ENCODE data around the gene KCNN1. TPM values are rescaled to one million over a fixed set of nuclear protein-coding genes. Genes with fewer than 3 reads are reported as not detected.

KCNN1 gene
- total and polyA plus RNA-seq, 7 experiments from 2014 or later, result 0.05 TPM; not detected in 6

DNA sequence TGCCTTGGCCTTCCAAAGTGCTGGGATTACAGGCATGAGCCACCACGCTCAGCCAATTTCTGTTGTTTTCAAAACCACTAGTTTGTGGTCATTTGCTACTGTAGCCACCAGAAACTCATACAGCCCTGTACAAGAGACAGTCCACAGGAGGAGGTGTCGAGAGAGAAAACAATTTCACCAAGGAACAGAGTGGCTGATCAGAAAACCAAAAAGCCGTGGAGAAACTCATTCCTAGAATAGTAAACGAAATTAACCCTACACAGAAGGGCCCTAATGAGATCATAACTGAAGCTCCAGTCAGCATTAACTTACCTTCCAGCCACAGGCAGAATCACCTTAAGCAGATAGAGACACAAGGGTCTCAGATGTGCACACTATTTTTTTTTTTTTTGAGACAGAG is 37.9 kb upstream of the KCNN1 start:
- peaks cover 0 to 2% (median 0%) of the 10 kb centered on the region in 11 donors for H3K9me3 Mint-ChIP-seq
- ChIA-PET POLR2A (interaction anchor here (0.8 kb wide), 1 partner anchor 70 kb away, joined by 4 read pairs; the partner anchor contains the start of gene RPL18A), CTCF (interaction anchor here (0.6 to 6.5 kb wide), 3 partner anchors 9 to 71 kb away, joined by 3 to 124 read pairs (median 3); partner anchors contain the start of gene RPL18A)
- no peaks in the 10 kb centered on the region for H3K36me3 Mint-ChIP-seq
- peaks cover 0 to 5% (median 2%) of the 10 kb centered on the region in 5 donors for H3K27me3 Mint-ChIP-seq
- Histone ChIP-seq H3K4me3 (ENCODE audit: low read length) (no peak overlapping the region), H3K27ac (ENCODE audit: low read depth, low read length) (no peak overlapping the region), H3K27me3 (ENCODE audit: control insufficient read depth in 2 of 2, insufficient read depth in 2 of 2, low read length in 2 of 2) (no peaks in the 10 kb centered on the region), H3K4me1 (ENCODE audit: control insufficient read depth in 2 of 2, insufficient read depth in 2 of 2, low read length in 2 of 2) (peaks cover 10% of the 10 kb centered on the region in 2 donors), H3K9me3 (ENCODE audit: control insufficient read depth in 2 of 3, low read length in 3 of 3) (no peaks in the 10 kb centered on the region), H3K36me3 (ENCODE audit: control insufficient read depth in 2 of 3, insufficient read depth in 3 of 3, low read length in 3 of 3) (no peaks in the 10 kb centered on the region)
- peaks cover 6 to 24% (median 15%) of the 10 kb centered on the region in 7 donors for H3K4me1 Mint-ChIP-seq
- ATAC-seq (no peak), DNase-seq (no peak)
- no peak overlapping the region for H3K4me3 Mint-ChIP-seq
- peak overlapping the region in 1 of 9 donors; percentile 71 for H3K27ac Mint-ChIP-seq
- intact Hi-C loops (cut with micrococcal nuclease), result no loop called here

DNA sequence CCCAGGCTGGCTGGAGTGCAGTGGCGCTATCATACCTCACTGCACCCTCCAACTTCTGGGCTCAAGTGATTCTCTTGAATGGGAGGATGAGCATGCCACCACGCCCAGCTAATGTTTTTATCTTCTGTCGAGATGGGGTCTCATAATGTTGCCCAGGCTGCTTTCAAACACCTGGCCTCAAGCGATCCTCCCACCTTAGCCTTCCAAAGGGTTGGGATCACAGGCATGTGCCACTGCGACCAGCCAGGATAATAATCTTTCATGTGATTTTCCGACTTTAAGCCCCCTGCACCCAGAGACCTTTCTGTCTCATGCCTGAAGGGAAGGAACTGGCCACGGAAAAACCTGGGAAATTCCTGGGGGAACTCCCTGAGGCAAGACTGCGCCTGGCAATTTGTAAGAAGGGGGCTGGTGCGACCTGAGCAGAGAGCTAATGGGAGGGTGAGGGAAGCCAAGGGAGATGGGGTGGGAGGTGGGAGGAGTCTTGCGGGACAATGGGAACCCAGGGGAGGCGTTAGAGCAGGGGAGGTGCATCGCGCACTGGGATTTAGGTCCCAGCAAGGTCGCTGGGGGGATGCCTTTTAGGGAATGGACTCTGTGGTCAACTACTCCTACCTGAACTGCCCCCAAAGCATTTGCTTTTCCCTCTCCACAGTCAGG is 35.2 kb upstream of the KCNN1 start:
- Histone ChIP-seq H3K36me3 (ENCODE audit: control insufficient read depth in 2 of 3, insufficient read depth in 3 of 3, low read length in 3 of 3) (no peaks in the 10 kb centered on the region), H3K27ac (ENCODE audit: low read depth, low read length) (no peak overlapping the region), H3K27me3 (ENCODE audit: control insufficient read depth in 2 of 2, insufficient read depth in 2 of 2, low read length in 2 of 2) (no peaks in the 10 kb centered on the region), H3K9me3 (ENCODE audit: control insufficient read depth in 2 of 3, low read length in 3 of 3) (no peaks in the 10 kb centered on the region), H3K4me1 (ENCODE audit: control insufficient read depth in 2 of 2, insufficient read depth in 2 of 2, low read length in 2 of 2) (peaks cover 10 to 11% of the 10 kb centered on the region in 2 donors), H3K4me3 (ENCODE audit: low read length) (peak overlapping the region; percentile 69)
- POLR2A ChIA-PET, result interaction anchor here (1.3 to 4.7 kb wide), 4 partner anchors 61 to 72 kb away, joined by 4 to 117 read pairs (median 18); partner anchors contain the start of genes RPL18A and SLC5A5
- CTCF ChIA-PET, result interaction anchor here (0.7 to 11.2 kb wide), 9 partner anchors 15 to 148 kb away, joined by 3 to 224 read pairs (median 7); partner anchors contain the start of genes RPL18A and SLC5A5
- intact Hi-C loops (cut with micrococcal nuclease), result loop anchor here (1.0 to 10.0 kb wide), 12 partner anchors 16 to 591 kb away; partner anchors contain the start of genes PGLS (in 2 of the 2), RPL18A (in 2 of the 2), B3GNT3 (in 1 of the 2) and ELL (in 1 of the 2)
- ATAC-seq (no peak), DNase-seq (no peak)
- H3K27me3 Mint-ChIP-seq, result peaks cover 0 to 4% (median 2%) of the 10 kb centered on the region in 5 donors
- H3K4me3 Mint-ChIP-seq, result peak overlapping the region; percentile 51 to 94 (median 80)
- H3K9me3 Mint-ChIP-seq, result peaks cover 0 to 2% (median 0%) of the 10 kb centered on the region in 11 donors
- H3K27ac Mint-ChIP-seq, result peak overlapping the region in 5 of 9 donors; percentile 36 to 90 (median 64)
- H3K4me1 Mint-ChIP-seq, result peaks cover 6 to 24% (median 15%) of the 10 kb centered on the region in 7 donors
- H3K36me3 Mint-ChIP-seq, result no peaks in the 10 kb centered on the region

DNA sequence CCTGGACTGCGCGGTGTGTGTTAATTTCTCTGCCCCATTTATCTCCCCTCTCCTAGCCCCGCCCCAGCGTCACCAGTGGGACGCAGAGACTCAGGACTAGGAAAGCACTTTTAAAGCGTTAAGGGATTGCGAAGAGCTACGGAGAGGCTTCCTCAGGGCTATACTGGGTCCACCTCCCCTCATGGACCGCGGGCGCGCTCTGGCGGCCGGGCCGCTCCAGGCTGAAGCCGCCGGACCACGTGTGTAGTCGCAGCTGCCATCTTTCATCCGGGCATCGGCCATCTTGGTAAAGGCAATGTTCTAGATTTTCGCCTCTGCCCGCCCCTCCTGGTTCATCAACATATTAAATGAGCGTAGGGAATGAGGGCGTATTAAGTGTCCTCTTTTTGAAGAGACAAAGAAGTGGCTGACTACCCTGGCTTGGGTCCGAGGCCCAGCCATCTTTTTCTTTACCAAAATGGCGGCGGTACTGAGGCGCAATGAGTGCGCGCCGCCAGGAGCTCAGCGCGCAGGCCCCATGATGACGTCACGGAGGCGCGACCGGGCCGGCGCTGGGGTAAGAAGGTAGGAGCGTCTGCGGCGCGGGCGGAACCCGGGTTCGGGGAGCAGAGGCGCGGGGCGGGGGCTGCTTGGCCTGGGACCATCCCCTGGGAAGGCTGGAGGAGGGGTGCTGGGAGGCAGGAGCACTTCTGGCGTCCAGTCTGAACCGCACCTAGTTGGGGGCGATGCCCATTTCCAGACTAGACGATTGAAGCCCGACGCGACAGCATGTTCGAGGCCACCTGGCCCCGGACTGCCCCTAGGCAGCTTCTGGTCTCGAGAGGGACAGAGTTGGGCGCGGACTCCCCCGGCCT is 34.2 kb upstream of the KCNN1 start, which contains the start of gene CCDC124:
TSS of gene CCDC124 (plus strand) at position 531 of the 854 bp plus-strand sequence. CDS start 3,406 bp downstream, outside the sequence.
- Mint-ChIP-seq H3K27ac (peak within 1 kb of the TSS; percentile 90 to 97 (median 95)), H3K27me3 (peaks cover 0 to 2% (median 0%) of the 10 kb centered on the region in 5 donors)

DNA sequence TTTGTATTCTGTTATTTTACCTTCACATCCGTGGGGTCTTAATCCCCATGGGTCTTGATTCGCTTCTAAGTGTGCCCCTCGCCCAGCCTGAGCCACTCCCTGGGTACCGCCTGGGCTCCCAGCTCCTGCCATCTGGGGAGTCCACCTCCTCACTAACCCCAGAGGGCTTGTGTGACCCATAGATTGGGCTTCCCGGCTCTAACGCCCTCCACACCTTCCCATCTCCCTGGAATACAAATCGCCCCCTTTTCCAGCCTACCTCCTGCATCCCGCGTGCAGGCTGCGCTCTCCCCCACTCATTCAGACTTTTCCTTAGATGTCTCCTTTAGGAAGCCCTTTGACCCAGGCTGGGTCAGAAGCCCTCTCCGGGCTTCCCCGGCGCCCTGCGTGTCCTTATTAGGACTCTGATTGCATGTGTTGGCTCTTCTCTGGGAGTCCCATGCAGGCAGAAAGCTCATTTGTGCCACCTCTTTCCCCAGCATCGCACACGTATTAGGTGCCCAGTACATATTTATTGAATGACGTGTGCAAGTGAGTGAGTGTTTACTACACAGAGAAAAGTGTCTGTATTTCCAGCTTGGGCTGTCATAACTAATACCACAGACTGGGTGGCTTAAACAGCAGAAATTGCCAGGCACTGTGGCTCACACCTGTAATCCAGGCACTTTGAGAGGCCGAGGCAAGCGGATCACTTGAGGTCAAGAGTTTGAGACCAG is 33.3 kb upstream of the KCNN1 start:
- intact Hi-C loops (cut with micrococcal nuclease), result loop anchor here (1.0 to 10.0 kb wide), 9 partner anchors 14 to 589 kb away; partner anchors contain the start of genes PGLS (in 2 of the 2), B3GNT3 (in 1 of the 2), ELL (in 1 of the 2) and PIK3R2 (in 1 of the 2)
- H3K4me3 Mint-ChIP-seq, result peak overlapping the region; percentile 85 to 97 (median 93)
- peak overlapping the region; percentile 69 for H3K4me3 ChIP-seq (ENCODE audit: low read length)

More for the DNA sequence above, 34.2 kb upstream of the KCNN1 start, which contains the start of gene CCDC124:
- Histone ChIP-seq H3K9me3 (ENCODE audit: control insufficient read depth in 2 of 3, low read length in 3 of 3) (no peaks in the 10 kb centered on the region), H3K4me1 (ENCODE audit: control insufficient read depth in 2 of 2, insufficient read depth in 2 of 2, low read length in 2 of 2) (peaks cover 10 to 11% of the 10 kb centered on the region in 2 donors), H3K27ac (ENCODE audit: low read depth, low read length) (peak within 1 kb of the TSS; percentile 86), H3K27me3 (ENCODE audit: control insufficient read depth in 2 of 2, insufficient read depth in 2 of 2, low read length in 2 of 2) (no peaks in the 10 kb centered on the region), H3K36me3 (ENCODE audit: control insufficient read depth in 2 of 3, insufficient read depth in 3 of 3, low read length in 3 of 3) (peaks cover 0 to 5% (median 0%) of the 10 kb centered on the region in 3 experiments), H3K4me3 (ENCODE audit: low read length) (peak within 1 kb of the TSS; percentile 69)
- peaks cover 0 to 2% (median 0%) of the 10 kb centered on the region in 11 donors for H3K9me3 Mint-ChIP-seq
- peak; percentile 89 to 96 (median 94) for DNase-seq
- POLR2A ChIA-PET, result interaction anchor here (0.6 to 4.7 kb wide), 18 partner anchors 14 to 236 kb away, joined by 3 to 117 read pairs (median 3); partner anchors contain the start of genes ARRDC2, JAK3, RPL18A and SLC5A5
- H3K4me1 Mint-ChIP-seq, result peaks cover 6 to 24% (median 15%) of the 10 kb centered on the region in 7 donors
- H3K36me3 Mint-ChIP-seq, result no peaks in the 10 kb centered on the region
- H3K4me3 Mint-ChIP-seq, result peak within 1 kb of the TSS; percentile 85 to 97 (median 93)
- peak; percentile 99 for ATAC-seq
- CTCF ChIA-PET, result interaction anchor here (0.6 to 11.2 kb wide), 15 partner anchors 14 to 206 kb away, joined by 3 to 224 read pairs (median 5); partner anchors contain the start of genes RPL18A and SLC5A5
- intact Hi-C loops (cut with micrococcal nuclease), result loop anchor here (1.0 to 10.0 kb wide), 12 partner anchors 15 to 590 kb away; partner anchors contain the start of genes PGLS (in 2 of the 2), RPL18A (in 2 of the 2), B3GNT3 (in 1 of the 2) and ELL (in 1 of the 2)

DNA sequence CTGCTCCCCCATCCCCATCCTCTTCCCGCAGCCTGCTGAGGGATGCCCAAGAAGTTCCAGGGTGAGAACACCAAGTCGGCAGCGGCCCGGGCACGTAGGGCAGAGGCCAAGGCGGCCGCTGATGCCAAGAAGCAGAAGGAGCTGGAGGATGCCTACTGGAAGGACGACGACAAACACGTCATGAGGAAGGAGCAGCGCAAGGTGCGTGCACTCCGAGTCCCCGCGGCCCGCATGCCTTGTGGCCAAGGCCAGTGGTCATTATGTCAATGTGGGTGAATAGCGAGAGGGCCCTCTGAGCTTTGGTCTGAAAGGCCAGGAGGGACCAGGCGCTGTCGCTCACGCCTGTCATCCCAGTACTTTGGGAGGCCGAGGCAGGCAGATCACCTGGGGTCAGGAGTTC is 30.5 kb upstream of the KCNN1 start:
- intact Hi-C loops (cut with micrococcal nuclease), result loop anchor here (10.0 kb wide), 2 partner anchors 142 to 218 kb away; partner anchors contain the start of genes B3GNT3 (in 1 of the 2) and PIK3R2 (in 1 of the 2)
- no peaks in the 10 kb centered on the region for H3K27me3 ChIP-seq (ENCODE audit: control insufficient read depth in 2 of 2, insufficient read depth in 2 of 2, low read length in 2 of 2)
- CTCF ChIA-PET, result interaction anchor here (0.7 to 11.2 kb wide), 7 partner anchors 26 to 313 kb away, joined by 3 to 224 read pairs (median 4); partner anchors contain the start of genes ARRDC2 and RPL18A
- no peak overlapping the region for H3K4me3 ChIP-seq (ENCODE audit: low read length)
- no peaks in the 10 kb centered on the region for H3K9me3 ChIP-seq (ENCODE audit: control insufficient read depth in 2 of 3, low read length in 3 of 3)
- no peak overlapping the region for H3K27ac ChIP-seq (ENCODE audit: low read depth, low read length)
- H3K4me1 Mint-ChIP-seq, result peaks cover 6 to 24% (median 15%) of the 10 kb centered on the region in 7 donors
- POLR2A ChIA-PET, result interaction anchor here (0.7 to 1.4 kb wide), 5 partner anchors 56 to 123 kb away, joined by 3 to 4 read pairs (median 3); no protein-coding TSS in a partner anchor
- H3K27me3 Mint-ChIP-seq, result peaks cover 0 to 2% (median 0%) of the 10 kb centered on the region in 5 donors
- no peak for DNase-seq
- peaks cover 0 to 3% (median 2%) of the 10 kb centered on the region in 5 donors for H3K36me3 Mint-ChIP-seq
- H3K27ac Mint-ChIP-seq, result no peak overlapping the region
- H3K36me3 ChIP-seq (ENCODE audit: control insufficient read depth in 2 of 3, insufficient read depth in 3 of 3, low read length in 3 of 3), result peaks cover 0 to 24% (median 4%) of the 10 kb centered on the region in 3 experiments
- H3K4me3 Mint-ChIP-seq, result no peak overlapping the region
- H3K4me1 ChIP-seq (ENCODE audit: control insufficient read depth in 2 of 2, insufficient read depth in 2 of 2, low read length in 2 of 2), result peaks cover 10 to 11% of the 10 kb centered on the region in 2 donors
- no peaks in the 10 kb centered on the region for H3K9me3 Mint-ChIP-seq
- no peak for ATAC-seq

More for the DNA sequence above, 33.3 kb upstream of the KCNN1 start:
- H3K36me3 Mint-ChIP-seq, result peaks cover 0 to 3% (median 0%) of the 10 kb centered on the region in 5 donors
- ChIA-PET POLR2A (interaction anchor here (0.8 to 4.7 kb wide), 13 partner anchors 15 to 90 kb away, joined by 3 to 117 read pairs (median 4); partner anchors contain the start of genes JAK3, RPL18A and SLC5A5), CTCF (interaction anchor here (0.6 to 11.2 kb wide), 10 partner anchors 13 to 166 kb away, joined by 3 to 224 read pairs (median 6); partner anchors contain the start of genes RPL18A and SLC5A5)
- Histone ChIP-seq H3K9me3 (ENCODE audit: control insufficient read depth in 2 of 3, low read length in 3 of 3) (no peaks in the 10 kb centered on the region), H3K4me1 (ENCODE audit: control insufficient read depth in 2 of 2, insufficient read depth in 2 of 2, low read length in 2 of 2) (peaks cover 10 to 11% of the 10 kb centered on the region in 2 donors), H3K27me3 (ENCODE audit: control insufficient read depth in 2 of 2, insufficient read depth in 2 of 2, low read length in 2 of 2) (no peaks in the 10 kb centered on the region), H3K27ac (ENCODE audit: low read depth, low read length) (peak overlapping the region; percentile 86), H3K36me3 (ENCODE audit: control insufficient read depth in 2 of 3, insufficient read depth in 3 of 3, low read length in 3 of 3) (peaks cover 0 to 5% (median 2%) of the 10 kb centered on the region in 3 experiments)
- peaks cover 6 to 24% (median 15%) of the 10 kb centered on the region in 7 donors for H3K4me1 Mint-ChIP-seq
- ATAC-seq, result no peak
- peaks cover 0 to 2% (median 0%) of the 10 kb centered on the region in 11 donors for H3K9me3 Mint-ChIP-seq
- peak overlapping the region in 8 of 9 donors; percentile 91 to 97 (median 95) for H3K27ac Mint-ChIP-seq
- no peak for DNase-seq
- H3K27me3 Mint-ChIP-seq, result peaks cover 0 to 2% (median 0%) of the 10 kb centered on the region in 5 donors
